H1 (cell line): ENCODE data around the gene MTR. TPM values are rescaled to one million over a fixed set of nuclear protein-coding genes. Genes with fewer than 3 reads are reported as not detected.

Source experiments
- CTCF ChIA-PET: fragments of 300-600 bp; sonication (Branson Sonifier 250); formaldehyde crosslinking; loops from one replicate; lab custom pipeline; 2021; ENCODE audit not compliant: partially characterized antibody; lab: Charles Lee
- POLR2A ChIA-PET: fragments of 300-600 bp; sonication (Branson Sonifier 250); formaldehyde crosslinking; loops from one replicate; lab custom pipeline; 2021; ENCODE audit warnings: inconsistent platforms; ENCODE audit not compliant: partially characterized antibody; lab: Charles Lee
- DNase-seq, 2 experiments: peaks; one replicate each; pipeline versions ENCODE4 v3.0.0 to v3.0.0-alpha.2; 2010 to 2022; ENCODE audit warnings: low spot score in 2 of 2, low read depth in 1 of 2, mixed read lengths in 1 of 2
- FAIRE-seq: peaks from 2 replicates; lab custom pipeline; 2011; peaks lifted over from hg19 to GRCh38; lab: Jason Lieb, UNC
- H2AFZ ChIP-seq: 2 replicates; pipeline ENCODE4 v1.8.1; 2012; ENCODE audit warnings: low read length, inconsistent platforms
- H2AK5ac ChIP-seq: 2 replicates; pipeline ENCODE4 v1.6.1; 2013; ENCODE audit warnings: low read depth, low read length
- H2BK120ac ChIP-seq: replicated peaks from 2 replicates; pipeline ENCODE3; 2013; ENCODE audit warnings: low read depth, low read length, inconsistent platforms
- H2BK12ac ChIP-seq: 2 replicates; pipeline ENCODE4 v1.6.1; 2013; ENCODE audit warnings: low read depth, low read length
- H2BK15ac ChIP-seq: 2 replicates; pipeline ENCODE4 v1.6.1; 2013; ENCODE audit warnings: low read length
- H2BK20ac ChIP-seq: 2 replicates; pipeline ENCODE4 v1.6.1; 2013; ENCODE audit warnings: low read length
- H2BK5ac ChIP-seq: 2 replicates; pipeline ENCODE4 v1.6.1; 2013; ENCODE audit warnings: low read depth, low read length
- H3K14ac ChIP-seq: 2 replicates; pipeline ENCODE4 v1.6.1; 2013; ENCODE audit warnings: inconsistent platforms; ENCODE audit not compliant: insufficient read length
- H3K18ac ChIP-seq: 2 replicates; pipeline ENCODE4 v1.6.1; 2013; ENCODE audit warnings: low read length; ENCODE audit errors: extremely low read depth
- H3K23ac ChIP-seq: 2 replicates; pipeline ENCODE4 v1.6.1; 2013; ENCODE audit warnings: inconsistent platforms; ENCODE audit not compliant: insufficient read length
- H3K23me2 ChIP-seq: 2 replicates; pipeline ENCODE4 v1.6.1; 2013; ENCODE audit warnings: low read depth, low read length
- H3K27ac ChIP-seq: 2 replicates; pipeline ENCODE4 v1.6.1; 2011; ENCODE audit warnings: low read depth, low read length, inconsistent platforms
- H3K27me3 ChIP-seq, 4 experiments: replicated peaks in 1 of 4; 1 replicate in 1 of 4; 2 replicates in 3 of 4; pipeline versions ENCODE4 v1.6.1 to v1.8.1; 2011 to 2013; ENCODE audit warnings: low read length in 3 of 4, mild to moderate bottlenecking in 3 of 4, inconsistent platforms in 2 of 4, mixed read lengths in 2 of 4, moderate library complexity in 1 of 4; ENCODE audit not compliant: control insufficient read depth in 3 of 4, insufficient read depth in 3 of 4; ENCODE audit errors: extremely low read depth in 1 of 4
- H3K36me3 ChIP-seq, 4 experiments: 2 replicates each; pipeline versions ENCODE4 v1.6.1 to v1.8.1; 2011 to 2013; ENCODE audit warnings: mild to moderate bottlenecking in 4 of 4, low read length in 3 of 4, moderate library complexity in 2 of 4, control low read depth in 1 of 4, inconsistent platforms in 1 of 4; ENCODE audit not compliant: insufficient read depth in 4 of 4, control insufficient read depth in 2 of 4
- H3K4ac ChIP-seq: replicated peaks from 2 replicates; pipeline ENCODE3; 2013; ENCODE audit warnings: low read length, low read depth, mixed read lengths, inconsistent platforms; ENCODE audit not compliant: insufficient read length
- H3K4me1 ChIP-seq, 4 experiments: replicated peaks in 1 of 4; 1 replicate in 1 of 4; 2 replicates in 3 of 4; pipeline versions ENCODE4 v1.6.1 to v1.8.1; 2011 to 2013; ENCODE audit warnings: low read length in 3 of 4, inconsistent platforms in 2 of 4, mixed read lengths in 1 of 4; ENCODE audit not compliant: insufficient read depth in 4 of 4, control insufficient read depth in 3 of 4
- H3K4me2 ChIP-seq, 2 experiments: 2 replicates each; pipeline versions ENCODE4 v1.6.1 to v1.8.1; 2011 to 2013; ENCODE audit warnings: low read depth in 2 of 2, low read length in 2 of 2, control low read depth in 1 of 2, inconsistent platforms in 1 of 2, mild to moderate bottlenecking in 1 of 2; ENCODE audit not compliant: insufficient read depth in 1 of 2
- H3K4me3 ChIP-seq, 4 experiments: fragments of 200-600, 300-600 bp in 1 of 4; sonication (generic), shearing (Covaris generic), sonication (Bioruptor Twin) in 1 of 4; 2 replicates each; pipeline versions ENCODE4 v1.5.1 to v1.8.1; 2011 to 2016; ENCODE audit warnings: low read length in 4 of 4, low read depth in 3 of 4, control low read depth in 2 of 4, inconsistent platforms in 2 of 4, mild to moderate bottlenecking in 2 of 4, mixed read lengths in 1 of 4, moderate library complexity in 1 of 4; ENCODE audit not compliant: insufficient read depth in 2 of 4; ENCODE audit errors: extremely low read depth in 1 of 4
- H3K56ac ChIP-seq: replicated peaks from 2 replicates; pipeline ENCODE3; 2013; ENCODE audit warnings: low read depth, mild to moderate bottlenecking, mixed read lengths, low read length, inconsistent platforms; ENCODE audit not compliant: insufficient read length
- H3K79me1 ChIP-seq: 2 replicates; pipeline ENCODE4 v1.6.1; 2013; ENCODE audit warnings: low read depth, low read length, control low read depth
- H3K79me2 ChIP-seq, 2 experiments: 2 replicates each; pipeline versions ENCODE4 v1.6.1 to v1.8.1; 2012 to 2013; ENCODE audit warnings: low read length in 2 of 2, mild to moderate bottlenecking in 2 of 2, inconsistent platforms in 1 of 2; ENCODE audit not compliant: insufficient read depth in 2 of 2, control insufficient read depth in 1 of 2
- H3K9ac ChIP-seq, 4 experiments: replicated peaks in 1 of 4; 1 replicate in 1 of 4; 2 replicates in 3 of 4; pipeline versions ENCODE4 v1.6.1 to v1.8.1; 2011 to 2013; ENCODE audit warnings: low read depth in 3 of 4, low read length in 3 of 4, control low read depth in 2 of 4, mild to moderate bottlenecking in 2 of 4, moderate library complexity in 2 of 4, inconsistent platforms in 1 of 4; ENCODE audit errors: extremely low read depth in 1 of 4
- H3K9me3 ChIP-seq, 2 experiments: 2 replicates each; pipeline versions ENCODE4 v1.6.1 to v1.8.1; 2012 to 2013; ENCODE audit warnings: mild to moderate bottlenecking in 2 of 2, moderate library complexity in 2 of 2, control low read depth in 1 of 2, inconsistent platforms in 1 of 2, low read depth in 1 of 2, low read length in 1 of 2, mixed read lengths in 1 of 2; ENCODE audit not compliant: insufficient read depth in 2 of 2
- H4K20me1 ChIP-seq, 2 experiments: replicated peaks in 1 of 2; 2 replicates each; pipeline versions ENCODE3 to v1.8.1; 2011 to 2013; ENCODE audit warnings: inconsistent platforms in 2 of 2, low read length in 2 of 2, mild to moderate bottlenecking in 1 of 2; ENCODE audit not compliant: insufficient read depth in 2 of 2, control insufficient read depth in 1 of 2
- H4K5ac ChIP-seq: 2 replicates; pipeline ENCODE4 v1.6.1; 2013; ENCODE audit warnings: low read length, low read depth, mixed read lengths, inconsistent platforms; ENCODE audit not compliant: insufficient read length
- H4K8ac ChIP-seq: 2 replicates; pipeline ENCODE4 v1.8.0; 2013; ENCODE audit warnings: mild to moderate bottlenecking, moderate library complexity, low read length, inconsistent platforms; ENCODE audit not compliant: insufficient read depth; ENCODE audit errors: extremely low read depth
- H4K91ac ChIP-seq: replicated peaks from 2 replicates; pipeline ENCODE3; 2013; ENCODE audit warnings: low read length, mixed read lengths, inconsistent platforms; ENCODE audit not compliant: insufficient read length
- CEBPB ChIP-seq: IDR thresholded peaks from 2 replicates; pipeline ENCODE4 v1.6.1; 2012; ENCODE audit warnings: low read depth, low read length
- EGR1 ChIP-seq: IDR thresholded peaks from 2 replicates; pipeline ENCODE4 v1.6.1; 2011; ENCODE audit warnings: low read depth, low read length, borderline replicate concordance
- SP1 ChIP-seq: IDR thresholded peaks from 2 replicates; pipeline ENCODE4 v1.6.1; 2011; ENCODE audit warnings: low read depth, low read length
- WGBS, 2 experiments: shearing (Covaris generic) in 1 of 2; methylation state at CpG; one replicate each; pipeline versions ENCODE4 v1.1.6 to v1.1.7; 2013 to 2015; ENCODE audit warnings: low lambda C conversion rate in 2 of 2, mixed read lengths in 2 of 2, inconsistent platforms in 1 of 2, low coverage in 1 of 2, missing lambda C conversion rate in 1 of 2; ENCODE audit not compliant: insufficient replicate concordance in 2 of 2, insufficient coverage in 1 of 2, insufficient read length in 1 of 2; ENCODE audit errors: extremely low coverage in 1 of 2, missing lambda C conversion rate in 1 of 2; 5-methylcytosine and 5-hydroxymethylcytosine counted together
- polyA plus RNA-seq, 7 experiments: library from polyadenylated mRNA; depleted of rRNA in 3 of 7; stranded (reverse) in 5 of 7; unstranded in 2 of 7; fragments of >200 nt in 5 of 7; fragments of 200-250 nt in 2 of 7; gene quantifications; 1 replicate in 5 of 7; 2 replicates in 1 of 7; 4 replicates in 1 of 7; pipeline versions ENCODE4 v1.2.1 to v1.2.3, GENCODE V29; 2011 to 2013; ENCODE audit warnings: missing spikeins in 2 of 7, mixed read lengths in 2 of 7
- total RNA-seq: library from RNA; stranded (reverse); fragmentation: NEBNext Ultra II Directional; extraction: Animal tissue kit (Norgen Biotek cat#: 25700); gene quantifications from 2 replicates; pipeline ENCODE4 v1.2.1, GENCODE V29; 2021

The MTR gene
- total and polyA plus RNA-seq, 2 of the 8 experiments (the other 6 are each of a cell fraction or from before 2014, with no cell fraction given) = 4.8 to 27.4 TPM

DNA sequence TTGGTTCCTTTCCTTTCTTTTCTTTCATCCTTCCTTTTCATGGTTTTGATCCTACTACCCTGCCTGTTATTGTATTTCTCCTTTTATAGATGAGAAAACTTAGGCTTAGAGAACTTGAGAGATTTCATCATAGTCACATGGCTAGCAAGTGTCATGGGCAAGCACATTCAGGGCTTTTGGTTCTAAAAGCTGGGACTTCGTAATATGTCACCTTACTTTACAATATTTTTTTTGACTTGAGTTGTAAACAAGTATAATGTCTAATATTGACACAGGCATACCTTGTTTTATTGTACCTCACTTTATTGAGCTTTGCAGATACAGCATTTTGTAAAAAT lies 70.7 kb downstream of the MTR start:
- POLR2A ChIA-PET = no interaction called here
- Histone ChIP-seq H3K23me2 (no peaks in the 10 kb centered on the region; the same call in 1 of the 2 replicates), H3K9me3 (no peaks in the 10 kb centered on the region), H3K56ac (no peak overlapping the region), H2AK5ac (no peak overlapping the region), H2BK5ac (no peak overlapping the region), H2BK120ac (no peak overlapping the region), H3K4me2 (no peak overlapping the region), H3K4ac (no peak overlapping the region), H3K79me1 (no peaks in the 10 kb centered on the region), H4K5ac (no peak overlapping the region), H2AFZ (no peak overlapping the region), H3K23ac (no peak overlapping the region), H2BK15ac (no peak overlapping the region), H3K27me3 (no peaks in the 10 kb centered on the region), H4K91ac (no peak overlapping the region), H2BK12ac (no peak overlapping the region), H4K8ac (no peak overlapping the region), H3K4me3 (no peak overlapping the region), H3K27ac (no peak overlapping the region), H3K36me3 (peaks cover 0 to 8% (median 4%) of the 10 kb centered on the region in 4 experiments; a peak in 4 of 8 replicates), H3K9ac (no peak overlapping the region), H3K18ac (no peak overlapping the region), H2BK20ac (no peak overlapping the region), H3K4me1 (no peaks in the 10 kb centered on the region), H3K14ac (no peak overlapping the region), H3K79me2 (no peaks in the 10 kb centered on the region), H4K20me1 (no peaks in the 10 kb centered on the region)
- WGBS, 2 experiments = 100% methylated on average over 1 of the region's 1 CpG; no CpG with 5 or more reads in 1 of the 2 experiments
- FAIRE-seq (no peak), DNase-seq (no peak)
- CTCF ChIA-PET = no interaction called here
- TF ChIP-seq EGR1 (no peak), SP1 (no peak), CEBPB (no peak)
